ENCODE data around the gene SNRPA.
A peak's percentile ranks its signal among the peaks of the same experiment; 100 is the strongest.

SNRPA gene

DNA sequence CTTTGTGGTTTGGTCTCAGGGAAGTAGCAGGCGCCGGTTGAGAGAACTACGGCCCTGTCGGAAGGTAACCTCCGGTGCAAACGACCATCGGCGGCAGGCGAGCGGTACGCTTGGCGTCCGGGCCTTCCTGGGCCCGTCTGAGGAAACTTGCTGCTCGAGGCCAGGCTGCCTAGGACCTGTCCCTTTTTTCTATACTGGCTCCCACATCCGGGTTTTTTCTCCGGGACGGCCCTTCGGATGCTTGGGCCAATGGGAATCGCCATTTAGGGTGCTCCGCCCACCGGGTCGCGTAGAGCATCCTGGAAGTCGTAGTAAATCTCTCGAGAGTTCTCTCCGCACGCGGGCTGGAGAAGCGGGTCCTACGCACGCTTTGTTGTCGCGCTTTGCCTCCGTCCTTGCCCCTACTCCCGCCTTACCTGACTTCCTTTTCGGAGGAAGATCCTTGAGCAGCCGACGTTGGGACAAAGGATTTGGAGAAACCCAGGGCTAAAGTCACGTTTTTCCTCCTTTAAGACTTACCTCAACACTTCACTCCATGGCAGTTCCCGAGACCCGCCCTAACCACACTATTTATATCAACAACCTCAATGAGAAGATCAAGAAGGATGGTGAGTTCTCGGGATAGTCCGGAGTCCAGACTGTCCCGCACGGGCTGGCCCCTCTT is at the start of gene SNRPA:
Gene SNRPA, plus strand, starts transcription at position 330 of the 664 bp plus-strand sequence. Its CDS starts 206 bp downstream, at position 536.
- peak; percentile 100 for DNase-seq

DNA sequence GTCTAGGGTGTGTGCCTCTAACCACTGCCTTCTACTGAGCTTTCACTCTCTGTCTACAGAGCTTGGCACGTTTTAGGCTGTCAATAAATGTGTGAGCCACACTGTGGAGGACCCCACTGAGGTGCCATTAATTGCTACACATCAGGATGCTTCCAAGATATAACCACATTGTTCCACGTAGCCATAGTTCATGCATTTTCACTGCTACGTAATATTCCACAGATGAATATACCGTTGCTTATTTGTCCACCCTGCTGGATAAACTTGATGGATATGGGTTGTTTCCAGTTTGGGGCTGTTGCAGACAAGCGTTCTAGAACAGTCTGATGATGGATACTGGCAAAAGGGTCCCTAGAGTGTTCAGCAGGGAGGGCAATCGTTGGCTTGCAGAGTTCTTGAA is 49.2 kb upstream of the SNRPA start:
- DNase-seq: no peak

DNA sequence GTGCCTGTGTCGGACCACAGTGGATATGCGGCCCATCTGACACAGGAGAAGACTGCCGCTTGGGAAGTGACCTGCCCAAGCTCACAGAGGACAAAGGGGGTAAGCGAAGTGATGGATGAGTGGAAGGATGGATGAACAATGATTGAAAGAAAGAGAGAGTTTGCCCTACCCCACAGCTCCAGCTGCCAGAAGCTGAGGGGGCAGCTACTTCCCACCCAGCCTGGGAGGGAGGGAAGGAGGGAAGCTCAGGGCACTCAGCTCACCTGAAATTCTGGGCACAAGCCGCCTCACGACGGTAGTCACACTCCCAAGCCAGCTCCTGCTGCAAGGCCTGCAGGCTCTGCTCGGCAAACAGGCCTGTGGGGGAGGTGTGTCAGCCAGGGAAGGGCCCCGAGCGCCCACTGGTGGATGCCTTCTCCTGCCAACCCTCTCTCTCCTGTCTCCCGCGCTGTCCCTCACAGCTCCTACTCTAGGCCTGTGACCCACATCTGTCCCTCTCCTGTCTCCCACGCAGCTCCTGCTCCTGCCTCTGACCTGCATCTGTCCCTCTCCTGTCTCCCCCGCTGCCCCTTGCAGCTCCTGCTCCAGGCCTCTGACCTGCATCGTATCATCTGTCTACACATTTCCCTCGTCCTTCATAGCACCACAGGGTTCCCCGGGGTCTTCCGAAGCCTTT is 48.5 kb upstream of the SNRPA start:
- DNase-seq: no peak

DNA sequence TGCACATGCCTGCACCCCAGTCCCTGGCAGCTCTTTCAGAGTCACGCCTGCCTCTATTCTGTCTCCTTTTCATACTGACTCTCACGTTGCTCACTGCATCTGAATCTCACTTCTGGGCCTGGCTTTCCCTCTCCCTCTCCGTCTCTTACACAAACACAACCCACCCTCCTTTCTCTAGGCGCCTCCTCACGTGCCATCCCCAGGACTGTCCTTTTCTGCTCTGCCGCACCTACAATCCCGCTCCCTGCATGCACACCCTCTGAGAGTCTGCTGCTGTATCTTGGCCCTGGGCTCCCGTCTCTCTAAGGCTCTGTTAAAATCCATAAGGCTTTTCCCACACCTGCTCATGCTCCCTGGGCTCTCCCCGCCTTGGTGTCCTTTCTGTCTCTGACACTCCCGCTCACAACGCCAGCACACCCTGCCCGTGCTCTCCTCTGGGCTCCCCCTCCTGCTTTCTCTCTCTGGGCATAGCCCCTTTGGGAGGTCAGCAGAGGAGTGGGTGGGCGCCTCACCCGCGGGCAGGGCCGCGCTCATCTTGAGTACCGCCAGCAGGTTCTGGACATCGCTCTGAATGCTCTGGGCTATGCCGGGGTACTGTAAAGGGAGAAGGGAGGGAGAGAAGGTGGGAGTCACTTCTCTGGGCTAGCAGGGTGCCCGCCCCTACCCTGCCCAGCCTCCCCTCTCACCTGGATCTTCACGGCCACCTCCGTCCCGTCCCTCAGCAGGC is 47.8 kb upstream of the SNRPA start:
- no peak for DNase-seq

DNA sequence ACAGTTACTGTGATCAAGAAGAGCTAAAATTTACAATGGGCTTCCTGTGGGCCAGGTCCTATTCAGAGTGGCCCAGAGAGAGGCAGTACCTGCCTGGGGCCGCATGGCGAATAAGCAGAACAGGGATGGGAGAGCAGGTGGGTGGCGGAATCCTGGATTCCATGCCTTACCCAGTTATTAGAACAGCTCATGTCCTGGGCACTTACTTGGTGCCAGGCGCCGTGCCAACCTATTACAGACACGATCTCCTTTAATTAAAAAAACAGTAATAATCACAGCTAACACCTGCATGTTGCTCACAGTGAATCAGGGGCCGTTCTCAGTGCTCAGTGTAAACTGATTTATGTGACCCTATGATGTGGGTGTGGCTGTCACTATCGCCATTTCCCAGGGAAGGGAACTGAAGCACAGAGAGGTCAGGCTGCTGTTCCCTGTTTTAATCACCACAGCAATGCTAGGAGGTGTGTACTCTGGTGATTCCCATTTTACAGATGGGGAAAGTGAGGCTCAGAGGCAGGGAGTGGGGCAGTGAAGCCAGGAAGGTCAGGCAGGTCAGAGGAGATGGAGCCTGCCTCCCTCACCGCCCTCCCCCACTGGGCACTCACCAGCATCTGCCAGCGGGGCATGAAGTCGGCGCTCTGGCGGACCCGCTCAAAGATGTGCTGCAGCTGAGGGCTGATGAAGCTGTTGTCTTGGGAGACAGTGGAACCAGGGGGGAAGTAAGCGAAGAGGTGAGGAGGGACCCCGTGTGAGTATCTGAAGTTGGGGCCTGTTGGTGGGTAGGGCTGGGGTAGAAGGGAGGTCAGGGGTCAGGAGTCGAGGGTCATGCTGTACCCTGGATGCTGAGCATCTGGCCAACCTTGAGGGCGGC is 46.3 kb upstream of the SNRPA start:
- no peak for DNase-seq

DNA sequence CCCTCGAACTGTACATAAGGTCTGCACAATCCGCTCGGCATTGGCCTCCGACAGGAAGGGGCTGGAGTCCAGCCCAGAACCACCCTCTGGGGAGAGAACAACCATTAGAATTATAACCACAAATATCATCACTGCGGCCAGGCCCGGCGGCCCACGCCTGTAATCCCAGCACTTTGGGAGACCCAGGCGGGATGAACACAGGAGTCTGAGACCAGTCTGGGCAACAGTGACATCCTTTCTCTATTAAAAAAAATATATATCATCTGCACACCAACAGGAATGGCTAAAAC is 45.7 kb upstream of the SNRPA start:
- no peak for DNase-seq

DNA sequence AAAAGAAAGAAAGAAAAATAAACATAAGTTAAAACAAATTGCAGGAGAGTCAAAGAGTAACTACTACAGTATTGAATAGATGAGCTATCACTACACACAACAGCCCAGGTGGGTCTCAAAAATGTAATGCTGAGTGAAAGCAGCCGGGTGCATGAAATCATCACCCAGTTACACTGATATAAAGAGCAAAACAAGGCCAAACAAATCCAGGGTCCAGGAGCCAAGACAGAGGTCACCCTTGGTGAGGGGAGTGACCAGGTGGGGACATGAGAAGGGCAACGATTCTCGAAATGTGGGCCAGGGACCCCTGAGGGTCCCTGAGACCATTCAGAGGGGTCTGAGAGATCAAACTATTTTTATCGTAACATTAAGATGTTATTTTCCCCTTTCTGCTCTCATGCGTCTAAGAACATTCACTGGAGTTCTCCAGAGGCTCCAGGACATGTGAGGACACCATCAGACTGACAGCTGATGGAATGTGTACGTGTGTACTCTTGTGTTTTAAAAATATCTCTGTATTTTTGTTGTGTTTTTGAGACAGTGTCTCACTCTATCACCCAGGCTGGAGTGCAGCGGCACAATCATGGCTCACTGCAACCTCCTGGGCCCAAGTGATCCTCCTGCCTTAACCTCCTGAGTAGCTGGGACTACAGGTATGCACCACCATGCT is 44.9 kb upstream of the SNRPA start:
- DNase-seq: no peak

DNA sequence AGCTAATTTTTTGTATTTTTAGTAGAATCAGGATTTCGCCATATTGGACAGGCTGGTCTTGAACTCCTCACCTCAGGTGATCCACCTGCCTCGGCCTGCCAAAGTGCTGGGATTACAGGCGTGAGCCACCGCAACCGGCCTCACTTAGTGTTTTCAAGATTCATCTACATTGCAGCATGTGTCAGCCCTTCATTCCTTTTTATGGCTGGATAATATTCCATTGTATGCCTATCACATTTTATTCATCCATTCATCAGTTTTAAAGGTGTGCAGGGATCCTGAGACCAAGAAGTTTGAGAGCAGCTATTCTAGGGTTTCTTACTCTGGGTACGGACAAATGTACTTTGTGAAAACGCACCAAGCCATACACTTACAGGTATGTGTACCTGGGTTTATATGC is 43.4 kb upstream of the SNRPA start:
- no peak for DNase-seq

DNA sequence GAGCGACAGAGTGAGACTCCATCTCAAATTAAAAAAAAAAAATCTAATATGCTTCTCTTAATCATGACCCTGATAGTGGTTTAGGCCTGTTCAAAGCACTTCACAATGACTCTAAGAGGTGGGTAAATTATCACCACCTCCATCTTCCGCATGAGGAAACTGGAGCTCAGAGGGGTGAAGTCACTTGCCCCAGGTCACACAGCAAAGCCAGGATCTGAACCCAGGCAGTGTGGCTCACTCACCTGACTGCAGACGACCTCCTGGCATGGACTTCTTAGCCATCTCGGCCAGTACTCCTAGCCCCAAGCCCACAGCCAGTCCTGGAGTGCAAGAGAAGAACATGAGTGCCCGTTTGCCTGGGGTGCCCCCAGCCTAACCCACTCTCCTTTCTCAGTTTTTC is 41.2 kb upstream of the SNRPA start:
- no peak for DNase-seq

DNA sequence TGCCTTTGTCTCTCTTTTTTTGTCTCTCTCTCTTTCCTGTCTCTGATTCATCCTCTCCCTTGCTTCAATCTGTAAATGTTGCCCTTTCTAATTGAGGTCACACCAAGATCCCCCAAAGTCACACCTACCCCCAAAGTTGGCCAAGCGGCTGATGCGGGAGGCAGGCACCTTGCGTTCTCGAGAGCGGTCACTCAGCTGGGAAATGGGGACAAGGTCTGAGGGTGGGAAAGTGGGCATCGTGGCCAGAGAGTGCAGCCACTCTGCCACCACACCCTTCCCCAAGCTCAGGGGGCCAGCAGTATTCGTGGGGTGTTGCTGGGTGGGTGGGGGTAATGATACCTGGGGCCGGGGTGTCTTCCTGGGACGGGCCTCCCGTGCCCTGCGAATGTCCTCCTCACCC is 37.1 kb upstream of the SNRPA start:
- no peak for DNase-seq

DNA sequence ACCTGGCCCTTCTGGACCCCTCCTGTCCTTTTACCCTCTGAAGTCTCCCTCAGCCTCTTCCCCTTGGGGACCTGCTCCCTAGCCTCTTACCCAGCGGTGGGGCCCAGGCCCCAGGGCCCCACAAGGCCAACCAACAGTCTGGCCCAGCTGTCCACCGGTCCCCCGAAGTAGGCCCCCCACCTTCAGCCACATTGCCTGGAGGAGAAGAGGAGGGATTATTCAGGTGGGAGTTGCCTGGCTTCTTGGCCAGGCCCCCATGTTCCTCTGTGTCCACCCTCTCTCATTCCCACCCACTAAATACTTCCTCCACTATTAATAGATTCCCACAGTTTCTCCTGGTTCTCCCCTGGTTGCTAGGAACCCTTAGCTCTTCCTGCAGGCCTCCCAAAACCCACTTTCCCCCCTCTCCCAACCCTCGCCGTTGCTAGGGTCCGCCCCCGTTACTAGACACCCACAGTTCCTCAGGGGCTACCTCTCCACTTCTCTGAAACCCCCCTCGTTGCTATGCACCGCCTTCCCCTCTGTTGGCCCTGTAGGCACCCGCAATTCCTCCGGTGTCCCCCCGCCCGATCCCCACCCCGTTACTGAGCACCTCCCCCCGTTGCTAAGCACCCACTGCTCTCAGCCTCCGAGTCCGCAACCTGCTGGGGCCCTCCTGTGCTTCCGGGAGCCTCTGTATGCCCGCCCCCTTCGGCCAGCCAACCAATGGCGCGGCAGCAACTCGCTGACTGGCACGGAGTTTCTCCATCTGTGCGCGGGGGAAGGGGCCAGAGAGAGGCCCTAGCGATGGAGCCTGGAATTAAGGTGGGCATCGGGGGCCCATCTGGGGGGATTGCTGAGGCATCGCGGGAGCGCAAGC is 36.3 kb upstream of the SNRPA start:
- peak; percentile 100 for DNase-seq

DNA sequence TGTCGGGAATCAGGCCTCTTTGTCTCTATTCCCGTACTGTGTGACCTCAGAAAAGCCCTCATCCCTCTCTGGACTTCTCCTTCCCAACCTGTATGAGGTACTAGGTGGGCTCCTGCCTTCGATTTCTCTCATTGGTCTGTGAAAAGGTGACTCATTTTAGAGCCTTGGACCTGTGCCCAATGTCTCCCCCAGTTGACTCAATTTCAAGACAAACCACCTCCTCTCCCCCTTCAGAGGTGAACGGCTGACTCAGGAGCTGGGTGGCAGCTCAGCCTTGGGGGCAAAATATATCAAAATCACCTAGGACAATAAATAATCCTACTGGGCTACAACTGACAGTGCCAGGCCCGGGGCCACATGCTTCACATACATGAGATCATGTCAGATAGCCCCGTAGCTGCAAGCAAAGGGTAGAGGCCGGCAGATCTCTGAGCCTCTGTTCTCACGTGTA is 34.9 kb upstream of the SNRPA start:
- peak; percentile 82 for DNase-seq

DNA sequence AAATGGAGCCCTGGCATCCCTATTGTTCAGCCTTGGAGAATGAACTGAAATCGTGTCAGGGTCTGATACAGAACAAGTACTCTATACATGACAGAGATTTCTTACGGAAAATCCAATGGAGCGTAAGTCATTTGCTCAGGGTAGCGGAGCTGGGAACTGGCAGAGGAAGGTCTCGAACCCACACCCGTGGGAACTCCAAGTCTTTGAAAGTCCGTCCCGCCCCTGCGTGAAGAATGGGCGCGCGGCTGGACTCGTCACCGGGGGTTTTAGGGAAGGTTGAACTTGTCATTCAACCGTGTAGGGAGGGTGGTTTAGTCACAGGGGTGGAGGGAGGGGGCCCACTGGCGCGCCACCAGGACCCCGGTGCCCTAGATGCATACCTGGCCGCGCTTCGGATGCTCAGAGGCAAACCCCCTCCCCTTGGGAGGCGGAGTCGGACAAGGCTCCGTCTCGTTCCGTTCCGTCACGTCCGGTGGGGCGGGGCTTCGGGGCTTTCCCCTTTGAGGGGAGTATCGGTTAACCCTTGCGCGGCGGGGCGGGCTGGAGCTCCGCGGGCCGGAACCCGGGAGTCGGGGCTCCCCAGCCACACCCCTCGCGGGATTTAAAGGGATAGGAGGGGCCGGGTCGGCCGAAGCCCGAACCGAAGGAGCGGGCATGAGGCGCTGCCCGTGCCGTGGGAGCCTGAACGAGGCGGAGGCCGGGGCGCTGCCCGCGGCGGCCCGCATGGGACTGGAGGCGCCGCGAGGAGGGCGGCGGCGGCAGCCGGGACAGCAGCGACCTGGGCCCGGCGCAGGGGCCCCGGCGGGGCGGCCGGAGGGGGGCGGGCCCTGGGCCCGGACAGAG is 34.3 kb upstream of the SNRPA start, which contains the start of the genes COQ8B and ITPKC:
Gene COQ8B, minus strand, starts transcription at position 405 of the 843 bp plus-strand sequence. CDS start 2,254 bp downstream, outside the sequence.
Gene ITPKC, plus strand, starts transcription at position 631 of the 843 bp plus-strand sequence. Its CDS starts 24 bp downstream, at position 655.
- DNase-seq: peak; percentile 100

DNA sequence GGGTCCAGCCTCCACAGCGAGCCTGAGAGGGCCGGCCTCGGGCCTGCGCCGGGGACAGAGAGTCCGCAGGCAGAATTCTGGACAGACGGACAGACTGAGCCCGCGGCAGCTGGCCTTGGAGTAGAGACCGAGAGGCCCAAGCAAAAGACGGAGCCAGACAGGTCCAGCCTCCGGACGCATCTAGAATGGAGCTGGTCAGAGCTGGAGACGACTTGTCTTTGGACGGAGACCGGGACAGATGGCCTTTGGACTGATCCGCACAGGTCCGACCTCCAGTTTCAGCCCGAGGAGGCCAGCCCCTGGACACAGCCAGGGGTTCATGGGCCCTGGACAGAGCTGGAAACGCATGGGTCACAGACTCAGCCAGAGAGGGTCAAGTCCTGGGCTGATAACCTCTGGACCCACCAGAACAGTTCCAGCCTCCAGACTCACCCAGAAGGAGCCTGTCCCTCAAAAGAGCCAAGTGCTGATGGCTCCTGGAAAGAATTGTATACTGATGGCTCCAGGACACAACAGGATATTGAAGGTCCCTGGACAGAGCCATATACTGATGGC is 33.6 kb upstream of the SNRPA start:
- peak; percentile 39 for DNase-seq

DNA sequence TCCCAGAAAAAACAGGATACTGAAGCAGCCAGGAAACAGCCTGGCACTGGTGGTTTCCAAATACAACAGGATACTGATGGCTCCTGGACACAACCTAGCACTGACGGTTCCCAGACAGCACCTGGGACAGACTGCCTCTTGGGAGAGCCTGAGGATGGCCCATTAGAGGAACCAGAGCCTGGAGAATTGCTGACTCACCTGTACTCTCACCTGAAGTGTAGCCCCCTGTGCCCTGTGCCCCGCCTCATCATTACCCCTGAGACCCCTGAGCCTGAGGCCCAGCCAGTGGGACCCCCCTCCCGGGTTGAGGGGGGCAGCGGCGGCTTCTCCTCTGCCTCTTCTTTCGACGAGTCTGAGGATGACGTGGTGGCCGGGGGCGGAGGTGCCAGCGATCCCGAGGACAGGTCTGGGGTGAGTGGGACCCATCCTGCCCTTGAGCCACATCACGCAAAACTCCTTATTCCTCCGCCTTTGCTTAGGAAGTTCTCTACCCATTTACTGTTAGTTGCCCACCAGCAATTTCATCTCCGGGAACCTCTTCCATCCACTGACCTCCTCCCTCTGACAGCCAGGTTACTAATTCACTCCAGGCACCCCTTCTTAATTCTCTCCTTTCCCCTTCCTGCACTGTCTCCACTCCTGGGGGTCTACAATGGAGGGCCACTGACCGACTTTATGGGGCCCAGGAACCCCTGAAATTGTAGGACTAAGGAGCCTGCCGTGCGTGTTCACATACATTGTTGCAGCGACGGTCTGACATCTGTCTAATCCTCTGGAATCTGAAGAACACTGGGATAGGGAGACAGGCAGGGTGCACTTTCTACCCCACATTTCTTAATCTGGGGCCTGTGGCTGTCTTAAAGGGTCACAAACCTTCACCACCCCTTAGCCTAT is 32.9 kb upstream of the SNRPA start:
- DNase-seq: no peak

DNA sequence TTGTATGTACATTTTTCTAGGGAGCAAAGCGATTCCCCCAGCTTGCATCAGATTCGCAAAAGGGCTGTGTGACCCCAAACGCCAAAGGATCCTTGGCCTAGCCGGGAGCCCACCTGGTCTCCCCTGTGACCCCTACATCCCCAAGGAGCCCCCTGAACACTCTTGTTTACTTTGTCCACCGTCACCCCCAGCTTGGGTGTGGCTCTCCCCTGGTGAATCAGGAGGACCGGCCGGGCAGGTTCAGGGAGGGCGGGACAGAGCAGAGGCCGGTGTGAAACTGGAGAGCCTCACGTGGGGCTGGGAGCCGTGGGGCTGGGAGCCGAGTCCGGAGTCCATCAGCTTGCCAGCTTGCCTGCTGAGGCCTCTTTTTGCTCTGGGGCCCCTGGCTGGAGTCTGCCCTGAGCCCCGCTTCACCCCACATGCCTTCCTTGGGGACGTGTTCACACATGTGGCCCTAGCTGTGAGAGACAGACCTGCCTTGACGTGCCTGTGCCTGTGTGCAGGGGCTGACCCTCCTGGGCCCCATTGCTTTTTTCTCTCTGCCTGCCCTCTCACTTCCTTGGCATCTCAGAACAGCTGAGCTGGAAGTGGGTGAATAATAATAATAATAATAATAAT is 32.1 kb upstream of the SNRPA start:
- DNase-seq: peak; percentile 23

DNA sequence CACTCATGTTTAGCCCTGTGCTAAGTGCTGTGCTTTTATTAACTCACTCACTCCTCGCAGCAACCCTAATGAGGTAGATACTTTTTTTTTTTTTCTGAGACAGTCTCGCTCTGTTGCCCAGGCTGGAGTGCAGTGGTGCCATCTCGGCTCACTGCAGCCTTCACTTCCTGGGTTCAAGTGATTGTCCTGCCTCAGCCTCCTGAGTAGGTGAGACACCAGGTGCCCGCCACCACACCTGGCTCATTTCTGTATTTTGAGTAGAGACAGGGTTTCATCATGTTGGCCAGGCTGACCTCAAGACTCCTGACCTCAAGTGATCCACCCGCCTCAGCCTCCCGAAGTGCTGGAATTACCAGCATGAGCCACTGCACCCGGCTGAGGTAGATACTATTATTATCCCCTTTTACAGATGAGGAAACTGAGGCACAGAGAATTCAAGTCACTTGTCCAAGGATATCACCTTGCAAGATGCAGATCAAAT is 31.5 kb upstream of the SNRPA start:
- no peak for DNase-seq

DNA sequence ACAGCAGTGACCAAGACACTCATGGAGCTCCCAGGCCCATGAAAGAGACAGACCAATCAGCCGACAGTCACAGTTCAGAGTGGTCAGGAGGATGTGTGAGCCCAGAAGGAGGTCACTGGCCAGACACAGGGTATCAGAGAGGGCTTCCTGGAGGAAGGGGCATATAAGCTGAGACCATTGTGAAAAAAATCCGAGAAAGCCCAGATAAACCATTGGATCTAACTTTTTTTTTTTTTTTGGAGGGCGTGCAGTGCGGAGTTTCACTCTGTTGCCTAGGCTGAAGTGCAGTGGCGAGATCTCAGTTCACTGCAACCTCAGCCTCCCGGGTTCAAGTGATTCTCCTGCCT is 29.9 kb upstream of the SNRPA start:
- no peak for DNase-seq
